ENCODE results near the gene PDE1C. TPM values are rescaled to one million over a fixed set of nuclear protein-coding genes. Genes with fewer than 3 reads are reported as not detected.

PDE1C gene
- total RNA-seq, 1 donor from 2014 or later, result 54.6 TPM

GRCh38 chr7:31724696-31725095 is 345.5 kb downstream of the PDE1C start:
- H3K36me3 Mint-ChIP-seq (ENCODE audit: low read depth), result no peaks in the 10 kb centered on the region
- no peak for TF ChIP-seq CTCF (IDR thresholded peaks at IDR 0.05)
- H3K27me3 Mint-ChIP-seq (ENCODE audit: low read depth), result no peaks in the 10 kb centered on the region
- H3K27ac Mint-ChIP-seq (ENCODE audit: unreplicated experiment), result no peak overlapping the region
- H3K4me1 Mint-ChIP-seq (ENCODE audit: low read depth), result no peaks in the 10 kb centered on the region
- no peak overlapping the region for H3K4me3 Mint-ChIP-seq (ENCODE audit: unreplicated experiment)
- H3K9me3 Mint-ChIP-seq (ENCODE audit: low read depth), result no peaks in the 10 kb centered on the region
- no peak for DNase-seq (ENCODE audit: low spot score)

- Mint-ChIP-seq H3K4me3 (ENCODE audit: unreplicated experiment) (no peak overlapping the region), H3K9me3 (ENCODE audit: low read depth) (no peaks in the 10 kb centered on the region), H3K36me3 (ENCODE audit: low read depth) (no peaks in the 10 kb centered on the region), H3K27me3 (ENCODE audit: low read depth) (no peaks in the 10 kb centered on the region), H3K27ac (ENCODE audit: unreplicated experiment) (no peak overlapping the region), H3K4me1 (ENCODE audit: low read depth) (no peaks in the 10 kb centered on the region)
- no peak for DNase-seq (ENCODE audit: low spot score)
- no peak for TF ChIP-seq CTCF (IDR thresholded peaks at IDR 0.05)
These were observed 349.8 kb downstream of the PDE1C start for GRCh38 chr7:31720366-31720765.

- Mint-ChIP-seq H3K4me1 (ENCODE audit: low read depth) (no peaks in the 10 kb centered on the region), H3K27me3 (ENCODE audit: low read depth) (peaks cover 4% of the 10 kb centered on the region)
These were observed 353.9 kb downstream of the PDE1C start for GRCh38 chr7:31716355-31716754.

GRCh38 chr7:31710171-31710570 is 360.0 kb downstream of the PDE1C start:
- TF ChIP-seq CTCF (IDR thresholded peaks at IDR 0.05), result no peak
- no peak for DNase-seq (ENCODE audit: low spot score)
- H3K36me3 Mint-ChIP-seq (ENCODE audit: low read depth), result peaks cover 4% of the 10 kb centered on the region
- H3K9me3 Mint-ChIP-seq (ENCODE audit: low read depth), result peaks cover 13% of the 10 kb centered on the region
- no peak overlapping the region for H3K27ac Mint-ChIP-seq (ENCODE audit: unreplicated experiment)
- peaks cover 4% of the 10 kb centered on the region for H3K27me3 Mint-ChIP-seq (ENCODE audit: low read depth)
- H3K4me1 Mint-ChIP-seq (ENCODE audit: low read depth), result no peaks in the 10 kb centered on the region
- no peak overlapping the region for H3K4me3 Mint-ChIP-seq (ENCODE audit: unreplicated experiment)

More at GRCh38 chr7:31716355-31716754, 353.9 kb downstream of the PDE1C start:
- no peak overlapping the region for H3K27ac Mint-ChIP-seq (ENCODE audit: unreplicated experiment)
- H3K36me3 Mint-ChIP-seq (ENCODE audit: low read depth), result peaks cover 4% of the 10 kb centered on the region
- TF ChIP-seq CTCF (IDR thresholded peaks at IDR 0.05), result no peak
- DNase-seq (ENCODE audit: low spot score), result no peak
- no peak overlapping the region for H3K4me3 Mint-ChIP-seq (ENCODE audit: unreplicated experiment)
- H3K9me3 Mint-ChIP-seq (ENCODE audit: low read depth), result peaks cover 13% of the 10 kb centered on the region

GRCh38 chr7:31707089-31707488 is 363.1 kb downstream of the PDE1C start:
- H3K27ac Mint-ChIP-seq (ENCODE audit: unreplicated experiment), result no peak overlapping the region
- H3K4me3 Mint-ChIP-seq (ENCODE audit: unreplicated experiment), result no peak overlapping the region
- no peaks in the 10 kb centered on the region for H3K9me3 Mint-ChIP-seq (ENCODE audit: low read depth)
- H3K4me1 Mint-ChIP-seq (ENCODE audit: low read depth), result no peaks in the 10 kb centered on the region
- DNase-seq (ENCODE audit: low spot score), result no peak
- H3K27me3 Mint-ChIP-seq (ENCODE audit: low read depth), result peaks cover 4% of the 10 kb centered on the region
- no peak for TF ChIP-seq CTCF (IDR thresholded peaks at IDR 0.05)
- no peaks in the 10 kb centered on the region for H3K36me3 Mint-ChIP-seq (ENCODE audit: low read depth)
